IMR-90 (cell line): ENCODE measurements around the gene ASTN2. TPM values are rescaled to one million over a fixed set of nuclear protein-coding genes. Genes with fewer than 3 reads are reported as not detected.

Experiments used
- ATAC-seq: fragments of 200-7000 bp; cut with Tn5 transposase; 2 replicates; pipeline ENCODE4 v1.9.1; 2020; ENCODE audit warnings: low read depth, mild to moderate bottlenecking, moderate library complexity
- BruUV-seq: library from RNA; stranded (reverse); fragments of 400-500 nt; replicated peaks from 2 replicates; lab custom pipeline; 2021; lab: Mats Ljungman, UMichigan
- CTCF ChIA-PET: fragments of 300-600 bp; formaldehyde crosslinking; extraction: SDS; loops from one replicate; lab custom pipeline; 2021; ENCODE audit warnings: antibody characterized with exemption; lab: Yijun Ruan, JAX
- POLR2A ChIA-PET: fragments of 300-600 bp; sonication (Branson Sonifier 250); formaldehyde crosslinking; loops from one replicate; lab custom pipeline; 2022; ENCODE audit warnings: antibody characterized with exemption; ENCODE audit not compliant: unreplicated experiment; lab: Charles Lee
- DNase-seq: peaks from one replicate; pipeline ENCODE4 v3.0.0; 2013
- H2AFZ ChIP-seq: replicated peaks from 2 replicates; pipeline ENCODE3; 2013; ENCODE audit warnings: low read length, mild to moderate bottlenecking; ENCODE audit not compliant: poor library complexity
- H2AK5ac ChIP-seq: 2 replicates; pipeline ENCODE4 v1.6.1; 2013; ENCODE audit warnings: low read depth, low read length, inconsistent platforms
- H2AK9ac ChIP-seq: replicated peaks from 2 replicates; pipeline ENCODE3; 2013; ENCODE audit warnings: mild to moderate bottlenecking, low read depth, low read length, moderate library complexity; ENCODE audit not compliant: poor library complexity
- H2BK120ac ChIP-seq: 2 replicates; pipeline ENCODE4 v1.6.1; 2013; ENCODE audit warnings: low read depth, low read length, inconsistent platforms
- H2BK15ac ChIP-seq: 3 replicates; pipeline ENCODE4 v1.6.1; 2013; ENCODE audit warnings: low read depth, low read length, inconsistent platforms
- H2BK20ac ChIP-seq: 2 replicates; pipeline ENCODE4 v1.6.1; 2013; ENCODE audit warnings: low read depth, mild to moderate bottlenecking, inconsistent platforms, low read length, moderate library complexity
- H2BK5ac ChIP-seq: 2 replicates; pipeline ENCODE4 v1.6.1; 2013; ENCODE audit warnings: mild to moderate bottlenecking, low read depth, low read length, inconsistent platforms; ENCODE audit not compliant: poor library complexity, severe bottlenecking
- H3K14ac ChIP-seq: replicated peaks from 2 replicates; pipeline ENCODE4 v1.6.1; 2013; ENCODE audit warnings: low read depth, low read length, inconsistent platforms
- H3K18ac ChIP-seq: 2 replicates; pipeline ENCODE4 v1.6.1; 2013; ENCODE audit warnings: low read depth, low read length, control low read depth
- H3K23ac ChIP-seq: 2 replicates; pipeline ENCODE4 v1.6.1; 2013; ENCODE audit warnings: low read depth, low read length, inconsistent platforms
- H3K27ac ChIP-seq: 2 replicates; pipeline ENCODE4 v1.5.1; 2013; ENCODE audit warnings: mild to moderate bottlenecking, control low read depth, low read length; ENCODE audit not compliant: insufficient read depth
- H3K27me3 ChIP-seq: 2 replicates; pipeline ENCODE4 v1.6.1; 2013; ENCODE audit warnings: low read length; ENCODE audit not compliant: control insufficient read depth, insufficient read depth
- H3K36me3 ChIP-seq: 2 replicates; pipeline ENCODE4 v1.6.1; 2013; ENCODE audit warnings: low read length, mixed read lengths; ENCODE audit not compliant: control insufficient read depth, insufficient read depth
- H3K4ac ChIP-seq: 2 replicates; pipeline ENCODE4 v1.6.1; 2013; ENCODE audit warnings: low read depth, low read length, inconsistent platforms
- H3K4me1 ChIP-seq: 2 replicates; pipeline ENCODE4 v1.6.1; 2013; ENCODE audit warnings: low read length, mixed read lengths; ENCODE audit not compliant: control insufficient read depth, insufficient read depth
- H3K4me2 ChIP-seq: 2 replicates; pipeline ENCODE4 v1.6.1; 2013; ENCODE audit warnings: low read depth, mild to moderate bottlenecking, control low read depth, low read length, moderate library complexity
- H3K4me3 ChIP-seq: 2 replicates; pipeline ENCODE4 v1.5.1; 2013; ENCODE audit warnings: low read depth, mild to moderate bottlenecking, control low read depth, low read length, moderate library complexity; ENCODE audit not compliant: insufficient read depth
- H3K56ac ChIP-seq: 2 replicates; pipeline ENCODE4 v1.6.1; 2013; ENCODE audit warnings: low read length, inconsistent platforms; ENCODE audit not compliant: insufficient read depth; ENCODE audit errors: extremely low read depth
- H3K79me1 ChIP-seq, 2 experiments: 2 replicates each; pipeline ENCODE4 v1.6.1; 2013; ENCODE audit warnings: low read length in 2 of 2, inconsistent platforms in 1 of 2, low read depth in 1 of 2
- H3K9ac ChIP-seq: 2 replicates; pipeline ENCODE4 v1.6.1; 2013; ENCODE audit warnings: low read depth, low read length, control low read depth
- H3K9me1 ChIP-seq: 2 replicates; pipeline ENCODE4 v1.6.1; 2013; ENCODE audit warnings: low read length, inconsistent platforms; ENCODE audit not compliant: insufficient read depth
- H3K9me3 ChIP-seq: 2 replicates; pipeline ENCODE4 v1.6.1; 2013; ENCODE audit warnings: low read length; ENCODE audit not compliant: control insufficient read depth, insufficient read depth
- H4K20me1 ChIP-seq: 2 replicates; pipeline ENCODE4 v1.6.1; 2013; ENCODE audit warnings: low read length, inconsistent platforms; ENCODE audit not compliant: insufficient read depth
- H4K5ac ChIP-seq: 2 replicates; pipeline ENCODE4 v1.6.1; 2013; ENCODE audit warnings: mild to moderate bottlenecking, low read depth, low read length, control low read depth
- H4K8ac ChIP-seq, 2 experiments: 2 replicates each; pipeline ENCODE4 v1.6.1; 2013; ENCODE audit warnings: low read depth in 2 of 2, low read length in 2 of 2, control low read depth in 1 of 2, inconsistent platforms in 1 of 2
- H4K91ac ChIP-seq: 2 replicates; pipeline ENCODE4 v1.6.1; 2013; ENCODE audit warnings: low read depth, low read length, inconsistent platforms; ENCODE audit not compliant: insufficient read depth
- CEBPB ChIP-seq: IDR thresholded peaks from 2 replicates; pipeline ENCODE4 v1.6.1; 2012; ENCODE audit warnings: low read depth, low read length, improper control_type of control experiment
- MXI1 ChIP-seq: IDR thresholded peaks from 2 replicates; pipeline ENCODE4 v1.6.1; 2012; ENCODE audit warnings: low read depth, mild to moderate bottlenecking, low read length, moderate library complexity, borderline replicate concordance
- RAD21 ChIP-seq: IDR thresholded peaks from 2 replicates; pipeline ENCODE4 v1.6.1; 2012; ENCODE audit warnings: low read length, improper control_type of control experiment
- WGBS, 2 experiments: methylation state at CpG; one replicate each; pipeline versions ENCODE4 v1.1.5 to v1.1.7; 2013; ENCODE audit warnings: missing lambda C conversion rate in 2 of 2; ENCODE audit not compliant: insufficient read length in 1 of 2; ENCODE audit errors: extremely low coverage in 2 of 2; 5-methylcytosine and 5-hydroxymethylcytosine counted together
- dilution Hi-C: fragments of 300-500 bp; cut with HindIII; formaldehyde crosslinking; loops from one replicate; pipeline ENCODE4 v1.14.3; 2018; ENCODE audit warnings: low sequenced_read_pairs; ENCODE audit not compliant: unreplicated experiment
- in situ Hi-C: fragments of 300-500 bp; cut with MboI; formaldehyde crosslinking; loops from 3 replicates; pipeline ENCODE4 v1.14.3; 2019; ENCODE audit warnings: low sequenced_read_pairs, inconsistent platforms, mixed read lengths
- intact Hi-C: fragments of 100-400 bp; cut with micrococcal nuclease; formaldehyde crosslinking; loops from 2 replicates; pipeline ENCODE4 v1.10.0; 2022
- polyA plus RNA-seq, 3 experiments: library from polyadenylated mRNA; depleted of rRNA; stranded (reverse); fragments of >200 nt; gene quantifications; 2 replicates each; pipeline ENCODE4 v1.2.3, GENCODE V29; 2012; ENCODE audit warnings: low replicate concordance in 1 of 3
- total RNA-seq: library from RNA; depleted of rRNA; stranded (reverse); fragments of >200 nt; gene quantifications from 2 replicates; pipeline ENCODE4 v1.2.3, GENCODE V29; 2012

Gene ASTN2
- total and polyA plus RNA-seq, 2 of the 4 experiments (the other 2 are of a cell fraction): 3.8 to 6.8 TPM

- no peak overlapping the region for H2AFZ ChIP-seq
- H2AK9ac ChIP-seq: no peak overlapping the region
- H3K56ac ChIP-seq: no peak overlapping the region
- WGBS, 2 experiments: no CpG with 5 or more reads among the region's 3 CpGs
- no peak overlapping the region for H2BK20ac ChIP-seq
- TF ChIP-seq RAD21: no peak
- TF ChIP-seq MXI1: no peak
- no peak for TF ChIP-seq CEBPB
- ATAC-seq (no peak), DNase-seq (no peak)
- H3K4me3 ChIP-seq: no peak overlapping the region
- no peak overlapping the region for H2BK120ac ChIP-seq
- no peak overlapping the region for H3K18ac ChIP-seq
- H2AK5ac ChIP-seq: no peak overlapping the region
- intact Hi-C loops: no loop called here
- H4K20me1 ChIP-seq: no peaks in the 10 kb centered on the region
- H3K36me3 ChIP-seq: no peaks in the 10 kb centered on the region
- H3K79me1 ChIP-seq: no peaks in the 10 kb centered on the region
- H3K27ac ChIP-seq: no peak overlapping the region
- dilution Hi-C loops: no loop called here
- H4K8ac ChIP-seq: no peak overlapping the region
- H2BK5ac ChIP-seq: no peak overlapping the region
- no TSS peak for BruUV-seq
- ChIA-PET POLR2A (no interaction called here), CTCF (no interaction called here)
- H3K4me1 ChIP-seq: no peaks in the 10 kb centered on the region
- H3K9me3 ChIP-seq: no peaks in the 10 kb centered on the region
- H2BK15ac ChIP-seq: no peak overlapping the region
- no peak overlapping the region for H3K14ac ChIP-seq
- H4K91ac ChIP-seq: no peak overlapping the region
- no peak overlapping the region for H3K4me2 ChIP-seq
- H3K27me3 ChIP-seq: peaks cover 2% of the 10 kb centered on the region; the same call in 1 of the 2 replicates
- no peak overlapping the region for H3K23ac ChIP-seq
- H3K9ac ChIP-seq: no peak overlapping the region
- H4K5ac ChIP-seq: no peak overlapping the region
- H3K4ac ChIP-seq: no peak overlapping the region
- in situ Hi-C loops: no loop called here
- no peaks in the 10 kb centered on the region for H3K9me1 ChIP-seq
Observed at GRCh38 chr9:116749176-116749575, 665.7 kb downstream of the ASTN2 start.
